ENCODE results near the gene LRMDA. TPM values are rescaled to one million over a fixed set of nuclear protein-coding genes. Genes with fewer than 3 reads are reported as not detected.

The LRMDA gene
- total RNA-seq, 4 donors from 2014 or later: 12.0 to 15.9 (median 13.9) TPM

DNA sequence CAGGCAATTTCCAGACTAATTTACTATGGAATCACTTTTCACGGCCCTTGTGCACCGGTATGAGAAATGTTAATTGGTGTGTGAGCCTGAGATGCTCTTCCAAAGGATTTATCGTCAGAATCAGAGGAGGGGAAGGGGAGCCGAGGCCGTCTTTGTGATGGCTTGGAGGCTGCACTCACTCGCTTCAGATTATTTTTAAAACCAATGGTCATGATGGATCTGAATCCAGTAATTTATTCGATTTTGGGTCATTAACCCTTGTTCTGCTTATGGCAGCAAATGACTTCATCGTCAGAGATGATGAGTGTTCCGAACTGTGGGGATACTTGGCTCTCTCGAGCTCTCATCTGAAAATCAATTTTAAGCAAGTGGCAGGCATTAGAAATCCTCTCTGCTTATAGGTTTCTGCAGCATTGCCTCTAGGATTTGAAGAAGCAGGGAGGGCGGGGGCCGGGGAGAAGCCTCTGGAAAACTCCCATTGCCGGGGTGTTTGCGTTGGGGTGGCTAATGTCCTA is 576.3 kb downstream of the LRMDA start:
- ATAC-seq (ENCODE audit: low FRiP score) (no peak), DNase-seq (ENCODE audit: low spot score) (no peak)
- TF ChIP-seq, protein P1, sequence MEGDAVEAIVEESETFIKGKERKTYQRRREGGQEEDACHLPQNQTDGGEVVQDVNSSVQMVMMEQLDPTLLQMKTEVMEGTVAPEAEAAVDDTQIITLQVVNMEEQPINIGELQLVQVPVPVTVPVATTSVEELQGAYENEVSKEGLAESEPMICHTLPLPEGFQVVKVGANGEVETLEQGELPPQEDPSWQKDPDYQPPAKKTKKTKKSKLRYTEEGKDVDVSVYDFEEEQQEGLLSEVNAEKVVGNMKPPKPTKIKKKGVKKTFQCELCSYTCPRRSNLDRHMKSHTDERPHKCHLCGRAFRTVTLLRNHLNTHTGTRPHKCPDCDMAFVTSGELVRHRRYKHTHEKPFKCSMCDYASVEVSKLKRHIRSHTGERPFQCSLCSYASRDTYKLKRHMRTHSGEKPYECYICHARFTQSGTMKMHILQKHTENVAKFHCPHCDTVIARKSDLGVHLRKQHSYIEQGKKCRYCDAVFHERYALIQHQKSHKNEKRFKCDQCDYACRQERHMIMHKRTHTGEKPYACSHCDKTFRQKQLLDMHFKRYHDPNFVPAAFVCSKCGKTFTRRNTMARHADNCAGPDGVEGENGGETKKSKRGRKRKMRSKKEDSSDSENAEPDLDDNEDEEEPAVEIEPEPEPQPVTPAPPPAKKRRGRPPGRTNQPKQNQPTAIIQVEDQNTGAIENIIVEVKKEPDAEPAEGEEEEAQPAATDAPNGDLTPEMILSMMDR (IDR thresholded peaks at IDR 0.05): no peak

- TF ChIP-seq, protein P1 (IDR thresholded peaks at IDR 0.05): no peak
- ATAC-seq (ENCODE audit: low FRiP score): peak; percentile 38
- DNase-seq (ENCODE audit: low spot score): no peak
Observed at GRCh38 chr10:76009531-76009930, 578.1 kb downstream of the LRMDA start.

- ATAC-seq (ENCODE audit: low FRiP score) (no peak), DNase-seq (ENCODE audit: low spot score) (no peak)
- TF ChIP-seq, protein P1 (IDR thresholded peaks at IDR 0.05): no peak
Observed at GRCh38 chr10:76010703-76011102, 579.3 kb downstream of the LRMDA start.

DNA sequence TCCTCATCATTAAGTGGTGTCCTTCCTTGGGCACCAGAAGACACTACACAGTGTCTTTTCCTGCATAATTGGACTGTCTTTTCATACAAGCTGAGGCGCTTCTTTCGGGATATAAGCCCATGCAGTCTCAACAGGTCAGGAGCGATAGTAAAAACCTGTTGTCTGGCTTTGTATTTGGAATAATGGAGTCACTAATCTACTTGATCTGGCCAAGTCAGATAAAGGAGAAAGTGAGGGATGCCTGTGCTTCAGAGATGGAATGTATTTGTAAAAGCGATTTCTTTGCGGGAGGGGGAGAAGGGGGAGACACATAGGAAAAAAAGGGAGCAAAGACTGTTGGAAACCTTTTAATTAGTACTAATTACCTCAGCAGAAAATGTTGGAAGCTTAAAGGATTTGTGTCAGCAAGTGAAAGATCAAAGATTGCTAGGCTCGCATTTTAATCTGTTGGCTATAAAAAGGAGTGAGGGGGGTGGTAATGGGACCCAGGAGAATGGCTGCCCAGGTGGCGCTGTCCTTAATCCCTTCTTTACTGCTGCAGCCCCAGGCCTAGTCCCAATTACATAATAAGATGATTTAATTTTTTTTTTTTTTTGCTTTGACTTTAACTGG is 581.4 kb downstream of the LRMDA start:
- no peak for DNase-seq (ENCODE audit: low spot score)
- ATAC-seq (ENCODE audit: low FRiP score): no peak
- TF ChIP-seq, protein P1 (IDR thresholded peaks at IDR 0.05): no peak

- TF ChIP-seq, protein P1 (IDR thresholded peaks at IDR 0.05): no peak
- no peak for DNase-seq (ENCODE audit: low spot score)
- no peak for ATAC-seq (ENCODE audit: low FRiP score)
Observed at GRCh38 chr10:76015245-76015644, 583.8 kb downstream of the LRMDA start.

- TF ChIP-seq, protein P1 (IDR thresholded peaks at IDR 0.05): no peak
- DNase-seq (ENCODE audit: low spot score) (no peak), ATAC-seq (ENCODE audit: low FRiP score) (no peak)
Observed at GRCh38 chr10:76017026-76017732, 585.8 kb downstream of the LRMDA start.

Measured in omental fat pad (tissue), 4 donors.